ENCODE results near the gene AGAP1.

DNA sequence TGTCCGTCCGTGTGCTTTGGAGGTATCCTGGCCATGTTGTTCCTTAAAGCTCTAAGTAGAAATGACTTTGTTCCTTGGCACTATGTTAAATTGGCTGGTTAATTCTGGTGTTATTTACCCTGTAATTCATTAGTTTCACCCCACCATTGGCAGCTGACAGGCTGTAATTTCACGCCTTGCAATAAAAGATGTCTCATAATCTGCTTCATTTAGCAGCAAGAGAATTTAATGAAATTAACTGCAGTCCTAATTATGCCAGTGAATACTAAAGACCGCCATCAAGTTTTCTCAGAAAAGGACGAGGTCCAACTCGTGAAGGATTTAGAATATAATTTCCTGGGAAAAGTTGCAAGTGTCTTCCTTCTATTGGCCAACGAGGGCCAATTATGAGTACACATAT lies 355.1 kb downstream of the AGAP1 start:
- TF ChIP-seq POLR2AphosphoS5 (IDR thresholded peaks at IDR 0.05; ENCODE audit: low read depth, low read length) (no peak), POLR2A (IDR thresholded peaks at IDR 0.05; ENCODE audit: low read depth, low read length) (no peak), TAF1 (IDR thresholded peaks at IDR 0.05; ENCODE audit: borderline replicate concordance, low read depth, low read length) (no peak)

All from GM12892 (cell line).